Activated CD4-positive, alpha-beta T cell treated with anti-CD3 and anti-CD28 coated beads, Interleukin-2, amount 50 U/mL, for 1 hour (primary cell): ENCODE measurements around the gene MZB1.
"Not testable (repeated sequence)": the region's sequence is repeated elsewhere in the genome, so short reads cannot be mapped to it uniquely, and the experiment has no call there.

Experiments
- DNase-seq: peaks from one replicate; pipeline ENCODE4 v3.0.0-alpha.2; 2020

MZB1 gene

DNA sequence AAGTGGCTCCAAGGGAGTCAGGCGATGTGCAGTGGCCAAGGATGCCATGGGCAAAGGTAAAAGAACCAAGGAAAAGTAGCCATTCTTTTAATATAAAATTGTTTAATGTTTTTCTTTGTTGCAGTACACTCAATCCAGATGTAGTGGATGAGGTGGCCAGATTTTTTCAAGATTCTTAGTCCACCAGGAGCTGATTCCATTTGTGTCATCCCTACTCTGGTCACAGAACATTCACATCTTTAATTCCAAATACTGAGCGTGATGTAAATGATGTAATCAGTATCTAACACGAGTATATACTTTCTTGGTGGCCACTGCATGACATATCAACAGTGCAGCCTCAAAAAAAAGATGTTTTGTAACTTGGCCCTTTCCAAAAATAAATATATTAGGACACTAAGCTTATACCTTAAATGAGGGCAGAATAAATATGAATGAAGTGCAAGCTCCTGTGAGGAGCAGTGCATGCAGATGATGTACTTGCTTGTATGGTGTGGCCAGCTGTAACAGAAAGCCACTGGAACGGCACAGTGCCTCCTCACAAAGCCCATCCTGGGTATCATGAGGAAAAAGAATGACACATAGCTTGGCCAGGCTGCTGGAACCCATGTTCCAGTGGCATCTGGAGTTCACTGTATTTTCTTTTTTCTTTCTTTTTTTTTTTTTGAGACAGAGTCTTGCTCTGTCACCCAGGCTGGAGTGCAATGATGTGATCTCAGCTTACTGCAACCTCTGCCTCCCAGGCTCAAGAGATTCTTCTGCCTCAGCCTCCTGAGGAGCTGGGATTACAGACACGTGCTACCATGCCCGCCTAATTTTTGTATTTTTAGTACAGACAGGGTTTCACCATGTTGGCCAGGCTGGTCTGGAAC, 20.6 kb upstream of the MZB1 start:
- DNase-seq: no peak

- DNase-seq: not testable (repeated sequence)
These were observed 19.4 kb upstream of the MZB1 start for GRCh38 chr5:139409116-139409515.

DNA sequence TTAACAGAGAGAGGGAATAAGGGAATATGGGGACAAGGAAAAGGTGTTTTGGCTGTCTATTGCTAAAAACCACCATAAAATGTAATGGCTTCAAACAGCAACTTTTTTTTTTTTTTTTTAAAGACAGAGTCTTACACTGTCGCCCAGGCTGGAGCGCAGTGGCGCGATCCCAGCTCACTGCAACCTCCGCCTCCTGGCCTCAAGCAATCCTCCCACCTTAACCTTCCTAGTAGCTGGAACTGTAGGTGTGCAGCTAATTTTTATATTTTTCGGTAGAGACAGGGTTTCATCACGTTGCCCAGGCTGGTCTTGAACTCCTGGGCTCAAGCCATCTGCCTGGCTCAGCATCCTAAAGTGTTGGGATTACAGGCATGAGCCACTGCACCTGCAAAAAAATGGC, 18.5 kb upstream of the MZB1 start:
- DNase-seq: no peak

DNA sequence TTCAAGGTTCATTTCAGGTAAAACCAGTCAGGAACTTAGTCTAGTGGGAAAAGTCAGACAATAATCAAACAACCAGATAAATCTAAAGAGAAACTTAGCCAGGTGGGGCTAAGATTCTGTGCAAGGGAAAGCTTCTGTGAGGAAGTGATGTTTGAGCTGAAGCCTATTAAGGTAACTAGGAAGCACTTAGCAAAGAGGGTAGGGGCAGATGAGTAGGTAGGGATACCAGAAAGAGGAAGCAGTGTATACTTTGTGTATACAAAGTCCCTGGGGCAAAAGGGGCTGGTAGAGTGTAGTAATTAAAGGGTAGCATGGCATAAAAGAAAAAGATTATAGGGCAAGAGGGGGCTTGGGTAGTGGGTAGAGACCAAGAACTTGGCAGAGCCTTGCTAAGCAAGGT, 17.8 kb upstream of the MZB1 start:
- no peak for DNase-seq

- no peak for DNase-seq
These were observed 17.2 kb upstream of the MZB1 start for GRCh38 chr5:139406963-139407362.

DNA sequence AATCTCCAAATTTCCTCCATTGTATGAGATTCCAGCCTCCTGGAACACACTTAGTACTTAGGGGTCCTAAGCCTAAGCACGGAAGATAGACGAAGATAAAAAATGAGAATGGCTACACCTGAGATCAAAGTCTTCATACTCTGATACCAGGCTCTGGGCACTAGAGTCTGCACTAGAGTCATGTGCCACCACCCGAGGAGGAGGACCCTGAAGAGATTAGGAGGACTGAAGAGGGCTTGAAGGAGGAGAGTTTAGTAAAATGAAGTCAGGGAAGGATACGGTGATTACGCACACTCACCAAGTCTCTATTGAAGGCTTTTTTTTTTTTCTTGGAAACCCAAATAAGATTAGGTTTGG, 14.7 kb upstream of the MZB1 start:
- DNase-seq: no peak

GRCh38 chr5:139403787-139404483, 14.2 kb upstream of the MZB1 start, which contains the start of gene SPATA24:
Gene SPATA24, minus strand, starts transcription at chr5:139404089. Its CDS starts 29 bp downstream, at chr5:139404060.
- peak; percentile 97 for DNase-seq

DNA sequence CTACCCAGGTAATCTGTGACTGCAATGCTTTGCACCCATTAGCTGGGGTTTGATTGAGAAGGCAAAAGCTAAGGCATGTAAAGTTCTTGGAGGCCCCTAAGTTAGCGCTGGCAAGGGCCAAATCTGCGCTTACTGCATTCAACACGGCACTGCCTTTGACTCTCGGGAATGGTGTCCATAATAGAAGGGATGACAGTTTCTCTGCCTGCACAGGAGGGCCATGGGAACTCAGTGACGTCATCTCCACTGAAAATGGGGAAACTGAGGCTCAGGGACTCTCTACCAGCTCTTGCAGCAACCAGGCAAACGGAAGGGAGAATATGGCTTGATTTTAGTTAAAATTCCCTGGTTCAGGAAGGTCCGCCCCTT, 13.7 kb upstream of the MZB1 start:
- DNase-seq: no peak

GRCh38 chr5:139402561-139403158, 12.9 kb upstream of the MZB1 start:
- no peak for DNase-seq

GRCh38 chr5:139401546-139401945, 11.8 kb upstream of the MZB1 start:
- DNase-seq: no peak

GRCh38 chr5:139399501-139400121, 9.9 kb upstream of the MZB1 start:
- no peak for DNase-seq

DNA sequence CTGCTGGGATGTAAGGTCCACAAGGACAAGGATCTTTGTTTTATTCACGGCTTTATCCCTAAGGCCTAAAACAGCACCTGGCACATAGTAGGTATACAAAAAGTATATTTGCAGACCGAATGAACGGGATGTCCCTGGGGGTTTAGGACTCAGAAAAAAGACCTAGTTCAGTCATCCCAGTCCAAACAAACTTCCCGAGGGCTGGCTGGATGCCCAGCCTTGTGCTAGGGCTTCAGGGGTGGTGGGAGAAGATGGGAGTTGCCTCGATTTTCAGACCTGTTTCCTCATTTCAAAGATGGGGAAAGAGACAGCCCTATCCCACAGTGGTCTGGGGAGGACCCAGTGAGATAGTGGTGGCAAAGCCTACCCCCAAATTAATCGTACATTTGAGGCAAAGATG, 8.2 kb upstream of the MZB1 start:
- no peak for DNase-seq

- DNase-seq: no peak
These were observed 7.0 kb upstream of the MZB1 start for GRCh38 chr5:139396691-139397090.

DNA sequence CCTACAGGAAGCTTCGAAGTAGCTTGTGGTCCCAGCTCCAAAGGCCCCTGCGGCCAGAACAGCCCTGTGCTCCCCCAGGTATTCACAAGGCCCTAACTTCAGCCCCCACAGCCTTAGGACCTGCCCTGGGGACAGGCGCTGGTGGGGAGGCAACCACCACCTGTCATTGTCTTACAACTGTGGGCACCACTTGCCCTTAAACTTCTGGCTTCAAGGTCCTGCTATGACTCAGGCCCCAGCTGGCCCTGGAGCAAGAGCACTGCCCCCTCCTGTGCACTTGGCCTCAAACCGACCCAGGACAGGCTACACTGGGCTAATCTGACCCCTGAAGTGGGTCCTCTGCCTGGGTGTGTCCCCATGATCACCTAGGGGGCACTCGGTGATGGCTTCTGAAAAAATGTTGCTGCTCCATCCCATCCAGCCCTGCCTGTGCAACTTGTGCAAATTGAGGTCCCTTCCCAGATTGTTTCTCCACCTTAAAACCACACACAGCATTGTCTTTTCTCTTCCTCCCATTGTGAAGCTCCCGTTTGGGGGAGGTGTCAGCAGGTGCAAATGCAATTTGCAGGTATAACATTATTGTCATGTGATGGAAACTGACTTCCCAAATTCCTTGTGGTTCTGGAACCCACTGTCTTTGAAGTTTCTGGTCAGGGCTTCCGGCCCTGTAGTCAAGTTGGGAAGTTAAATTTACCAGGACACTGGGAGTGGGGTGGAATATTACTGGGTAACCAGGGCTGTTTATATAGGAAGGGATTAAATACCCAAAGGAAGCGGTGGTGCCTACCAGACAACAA, 6.3 kb upstream of the MZB1 start:
- DNase-seq: no peak

GRCh38 chr5:139394654-139395566, 5.2 kb upstream of the MZB1 start, which contains the start of gene PROB1:
Gene PROB1, minus strand, starts transcription at chr5:139395104. Its CDS starts 23 bp downstream, at chr5:139395081.
- DNase-seq: no peak

DNA sequence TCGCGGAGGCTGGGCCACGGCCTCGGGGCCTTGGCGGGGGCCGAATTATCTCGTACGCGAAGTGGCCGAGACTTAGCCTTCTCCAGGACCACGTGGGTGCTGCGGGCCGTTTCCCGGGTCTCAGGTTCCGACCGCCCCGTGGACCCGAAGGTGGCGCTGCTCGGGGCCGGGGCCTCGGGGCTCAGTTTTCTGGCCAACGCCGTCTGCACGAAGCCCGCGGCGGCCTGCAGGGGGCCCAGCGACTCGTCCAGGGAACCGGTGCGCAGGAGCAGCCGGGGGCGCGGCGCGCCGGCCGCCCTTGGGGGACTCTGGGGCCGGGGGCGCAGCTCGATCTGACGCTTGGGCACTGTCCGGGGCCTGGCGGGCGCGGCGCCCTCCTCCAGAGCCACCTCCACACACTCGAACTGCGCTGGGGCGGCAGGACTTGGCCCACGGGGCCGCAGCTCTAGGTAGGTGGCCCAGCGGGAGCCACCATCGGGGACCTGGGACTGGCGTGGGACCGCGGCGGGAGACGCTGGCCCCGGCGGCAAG, 4.5 kb upstream of the MZB1 start:
- peak; percentile 43 for DNase-seq

DNA sequence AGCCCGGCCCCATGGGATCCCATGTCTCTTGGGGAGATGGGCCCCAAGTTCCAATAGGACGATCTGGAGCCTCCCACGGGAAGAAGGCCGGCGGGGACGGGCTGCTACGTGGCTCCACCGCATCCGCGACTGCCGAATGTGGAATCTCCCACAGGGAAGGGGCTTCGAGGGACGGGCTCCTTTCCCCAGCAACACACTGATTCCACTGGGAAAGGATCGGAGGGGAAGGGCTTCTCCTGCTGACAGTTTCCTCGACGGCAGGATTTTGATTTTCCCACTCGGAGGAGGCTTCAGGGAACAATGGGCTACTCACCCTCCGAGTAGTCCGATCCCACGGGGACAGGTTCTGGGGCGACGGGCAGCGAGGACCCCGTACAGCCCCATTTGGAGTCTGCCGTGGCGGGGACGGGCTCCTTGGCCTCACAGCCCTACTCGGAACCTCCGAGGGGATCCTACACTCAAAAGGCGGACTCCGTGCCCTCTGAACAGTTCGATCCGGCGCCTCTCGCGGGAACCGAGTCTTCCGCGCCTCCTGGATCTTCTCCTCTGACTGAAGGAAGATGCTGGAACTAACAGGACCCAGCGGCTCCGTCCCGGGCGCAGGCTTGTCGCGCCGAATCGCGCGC, 3.9 kb upstream of the MZB1 start:
- DNase-seq: no peak

- peak; percentile 73 for DNase-seq
These were observed 3.2 kb upstream of the MZB1 start for GRCh38 chr5:139392678-139393496.

DNA sequence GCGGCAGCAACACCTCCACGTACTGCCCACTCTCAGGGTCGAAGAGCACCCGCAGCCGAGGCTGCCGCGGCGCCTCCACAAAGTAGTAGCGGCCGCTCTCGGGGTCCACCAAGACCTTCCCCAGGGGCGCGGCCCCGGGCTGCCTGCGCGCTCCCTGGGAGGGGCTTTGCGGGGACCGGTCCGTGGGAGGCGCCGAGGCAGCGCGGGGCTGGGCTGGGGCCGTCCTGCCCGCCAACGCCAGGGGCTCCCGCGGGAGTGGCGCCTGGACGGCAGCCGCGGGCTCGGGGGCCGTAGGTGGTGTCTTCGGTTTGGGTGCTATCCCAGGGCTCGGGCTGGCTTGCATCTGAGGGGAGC, 2.6 kb upstream of the MZB1 start:
- no peak for DNase-seq
